ENCODE results near the gene KY. TPM values are rescaled to one million over a fixed set of nuclear protein-coding genes. Genes with fewer than 3 reads are reported as not detected.

The KY gene
- total RNA-seq, 1 experiment from 2014 or later = not detected

DNA sequence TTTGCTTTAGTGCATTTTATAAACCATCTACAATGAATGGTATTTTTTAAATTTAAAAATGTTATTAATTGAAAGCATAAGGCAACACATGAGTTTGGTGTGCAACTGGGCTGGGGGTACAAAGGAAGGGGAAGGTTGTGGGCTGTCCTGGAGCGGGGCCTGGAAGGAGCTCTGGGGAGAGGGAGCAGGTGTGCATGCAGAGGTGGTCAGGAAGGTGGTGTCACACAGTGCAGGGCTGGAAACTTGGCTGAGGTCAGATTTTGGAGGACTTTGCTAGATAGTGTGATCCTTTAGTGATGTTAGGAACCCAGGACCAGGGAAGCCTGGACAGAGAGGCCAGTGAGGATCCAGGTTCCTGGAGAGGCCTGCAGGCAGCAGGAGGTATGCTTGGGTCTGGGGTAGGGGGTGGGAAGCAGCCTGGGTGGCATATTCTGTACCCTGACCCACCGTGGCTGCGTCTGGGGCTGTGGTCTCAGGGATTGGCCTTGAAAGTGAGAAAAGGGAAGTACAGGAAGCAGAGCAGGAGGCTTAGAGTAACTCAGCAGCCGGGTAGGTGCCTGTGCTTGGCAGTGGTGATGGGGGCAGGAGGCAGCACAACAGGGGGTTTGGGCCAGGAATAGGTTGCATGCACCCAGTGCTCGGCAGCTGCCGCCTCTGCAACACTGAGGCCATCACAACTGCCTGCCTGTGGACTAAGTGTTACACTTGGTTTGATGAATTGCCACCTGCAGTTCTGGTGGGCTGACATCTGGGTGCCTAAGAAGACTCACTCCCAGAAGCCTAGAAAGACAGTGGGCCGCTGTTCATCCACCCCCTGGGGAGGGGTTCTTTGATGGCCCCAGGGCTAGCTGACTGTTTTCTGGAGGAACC lies 33.0 kb downstream of the KY start:
- in situ Hi-C loops (cut with HindIII; ENCODE audit: low pct_unique_long_range_greater_than_20kb, low sequenced_read_pairs) (no loop called here), intact Hi-C loops (cut with micrococcal nuclease; ENCODE audit: unreplicated experiment) (no loop called here)
- POLR2A ChIA-PET = no interaction called here
- H3K36me3 ChIP-seq (ENCODE audit: control insufficient read depth, insufficient read depth, low read length) = no peaks in the 10 kb centered on the region
- H3K9me3 ChIP-seq (ENCODE audit: control insufficient read depth, insufficient read depth, low read depth, low read length) = no peaks in the 10 kb centered on the region
- H3K27ac ChIP-seq (ENCODE audit: low read length) = no peak overlapping the region
- ATAC-seq = 0 out of 2 replicates have a peak, but pooled peaks have one; percentile 23
- BruUV-seq (replicated peaks) = no TSS peak
- H3K27me3 ChIP-seq (ENCODE audit: control insufficient read depth, insufficient read depth, low read length) = no peaks in the 10 kb centered on the region
- TF ChIP-seq SIN3A (IDR thresholded peaks at IDR 0.05; ENCODE audit: borderline replicate concordance, insufficient read depth, low read depth, low read length) = no peak
- TF ChIP-seq, protein P1, sequence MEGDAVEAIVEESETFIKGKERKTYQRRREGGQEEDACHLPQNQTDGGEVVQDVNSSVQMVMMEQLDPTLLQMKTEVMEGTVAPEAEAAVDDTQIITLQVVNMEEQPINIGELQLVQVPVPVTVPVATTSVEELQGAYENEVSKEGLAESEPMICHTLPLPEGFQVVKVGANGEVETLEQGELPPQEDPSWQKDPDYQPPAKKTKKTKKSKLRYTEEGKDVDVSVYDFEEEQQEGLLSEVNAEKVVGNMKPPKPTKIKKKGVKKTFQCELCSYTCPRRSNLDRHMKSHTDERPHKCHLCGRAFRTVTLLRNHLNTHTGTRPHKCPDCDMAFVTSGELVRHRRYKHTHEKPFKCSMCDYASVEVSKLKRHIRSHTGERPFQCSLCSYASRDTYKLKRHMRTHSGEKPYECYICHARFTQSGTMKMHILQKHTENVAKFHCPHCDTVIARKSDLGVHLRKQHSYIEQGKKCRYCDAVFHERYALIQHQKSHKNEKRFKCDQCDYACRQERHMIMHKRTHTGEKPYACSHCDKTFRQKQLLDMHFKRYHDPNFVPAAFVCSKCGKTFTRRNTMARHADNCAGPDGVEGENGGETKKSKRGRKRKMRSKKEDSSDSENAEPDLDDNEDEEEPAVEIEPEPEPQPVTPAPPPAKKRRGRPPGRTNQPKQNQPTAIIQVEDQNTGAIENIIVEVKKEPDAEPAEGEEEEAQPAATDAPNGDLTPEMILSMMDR (IDR thresholded peaks at IDR 0.05) = no peak
- no peak for DNase-seq (ENCODE audit: low read depth, low spot score)
- H3K4me1 ChIP-seq (ENCODE audit: control insufficient read depth, insufficient read depth, low read length) = no peaks in the 10 kb centered on the region
- H3K4me3 ChIP-seq (ENCODE audit: low read depth in 2 of 2, low read length in 2 of 2) = no peak overlapping the region
- CTCF ChIA-PET = no interaction called here

DNA sequence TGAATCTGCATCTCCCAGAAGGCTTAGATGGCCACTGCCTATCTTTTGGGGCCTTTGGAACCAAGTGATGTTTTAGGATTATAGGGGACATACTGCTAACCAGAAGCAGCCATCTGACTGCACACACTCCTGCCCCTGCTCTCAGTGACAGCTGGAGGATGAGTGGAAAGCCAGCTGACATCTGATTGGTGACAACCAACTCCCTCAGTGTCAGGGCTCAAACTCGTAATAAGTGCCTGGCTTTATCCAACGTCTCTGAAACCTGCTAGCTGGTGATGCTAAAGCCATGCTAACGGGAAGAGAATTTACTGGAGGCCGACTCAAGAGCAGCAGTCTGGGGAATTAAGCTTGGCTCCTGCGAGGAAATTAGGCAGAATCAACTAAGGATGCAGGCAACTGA lies 35.1 kb downstream of the KY start:
- H3K36me3 ChIP-seq (ENCODE audit: control insufficient read depth, insufficient read depth, low read length) = no peaks in the 10 kb centered on the region
- TF ChIP-seq, protein P2, sequence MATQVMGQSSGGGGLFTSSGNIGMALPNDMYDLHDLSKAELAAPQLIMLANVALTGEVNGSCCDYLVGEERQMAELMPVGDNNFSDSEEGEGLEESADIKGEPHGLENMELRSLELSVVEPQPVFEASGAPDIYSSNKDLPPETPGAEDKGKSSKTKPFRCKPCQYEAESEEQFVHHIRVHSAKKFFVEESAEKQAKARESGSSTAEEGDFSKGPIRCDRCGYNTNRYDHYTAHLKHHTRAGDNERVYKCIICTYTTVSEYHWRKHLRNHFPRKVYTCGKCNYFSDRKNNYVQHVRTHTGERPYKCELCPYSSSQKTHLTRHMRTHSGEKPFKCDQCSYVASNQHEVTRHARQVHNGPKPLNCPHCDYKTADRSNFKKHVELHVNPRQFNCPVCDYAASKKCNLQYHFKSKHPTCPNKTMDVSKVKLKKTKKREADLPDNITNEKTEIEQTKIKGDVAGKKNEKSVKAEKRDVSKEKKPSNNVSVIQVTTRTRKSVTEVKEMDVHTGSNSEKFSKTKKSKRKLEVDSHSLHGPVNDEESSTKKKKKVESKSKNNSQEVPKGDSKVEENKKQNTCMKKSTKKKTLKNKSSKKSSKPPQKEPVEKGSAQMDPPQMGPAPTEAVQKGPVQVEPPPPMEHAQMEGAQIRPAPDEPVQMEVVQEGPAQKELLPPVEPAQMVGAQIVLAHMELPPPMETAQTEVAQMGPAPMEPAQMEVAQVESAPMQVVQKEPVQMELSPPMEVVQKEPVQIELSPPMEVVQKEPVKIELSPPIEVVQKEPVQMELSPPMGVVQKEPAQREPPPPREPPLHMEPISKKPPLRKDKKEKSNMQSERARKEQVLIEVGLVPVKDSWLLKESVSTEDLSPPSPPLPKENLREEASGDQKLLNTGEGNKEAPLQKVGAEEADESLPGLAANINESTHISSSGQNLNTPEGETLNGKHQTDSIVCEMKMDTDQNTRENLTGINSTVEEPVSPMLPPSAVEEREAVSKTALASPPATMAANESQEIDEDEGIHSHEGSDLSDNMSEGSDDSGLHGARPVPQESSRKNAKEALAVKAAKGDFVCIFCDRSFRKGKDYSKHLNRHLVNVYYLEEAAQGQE (IDR thresholded peaks at IDR 0.05; ENCODE audit: insufficient read depth in 1 of 2, low read depth in 2 of 2, low read length in 1 of 2) = no peak
- TF ChIP-seq, protein P1 (IDR thresholded peaks at IDR 0.05) = no peak
- no peak for TF ChIP-seq TCF7L2 (IDR thresholded peaks at IDR 0.05; ENCODE audit: low read depth, low read length)
- no peak for TF ChIP-seq SIN3A (IDR thresholded peaks at IDR 0.05; ENCODE audit: borderline replicate concordance, insufficient read depth, low read depth, low read length)
- no peak for TF ChIP-seq POLR2AphosphoS5 (IDR thresholded peaks at IDR 0.05; ENCODE audit: low read depth, low read length)
- H3K4me3 ChIP-seq (ENCODE audit: low read depth in 2 of 2, low read length in 2 of 2) = no peak overlapping the region
- in situ Hi-C loops (cut with HindIII; ENCODE audit: low pct_unique_long_range_greater_than_20kb, low sequenced_read_pairs) = no loop called here
- no peaks in the 10 kb centered on the region for H3K4me1 ChIP-seq (ENCODE audit: control insufficient read depth, insufficient read depth, low read length)
- ChIA-PET CTCF (interaction anchor here (0.6 kb wide), 1 partner anchor 8 kb away, joined by 14 read pairs; no protein-coding TSS in a partner anchor), POLR2A (no interaction called here)
- no TSS peak for BruUV-seq (replicated peaks)
- H3K27ac ChIP-seq (ENCODE audit: low read length) = no peak overlapping the region
- H3K9me3 ChIP-seq (ENCODE audit: control insufficient read depth, insufficient read depth, low read depth, low read length) = no peaks in the 10 kb centered on the region
- no peaks in the 10 kb centered on the region for H3K27me3 ChIP-seq (ENCODE audit: control insufficient read depth, insufficient read depth, low read length)
- no peak for ATAC-seq
- intact Hi-C loops (cut with micrococcal nuclease; ENCODE audit: unreplicated experiment) = no loop called here
- DNase-seq (ENCODE audit: low read depth, low spot score) = no peak

Measured in Panc1 (cell line).